K562 (cell line): Measurements from ENCODE around the gene HCN3. TPM values are rescaled to one million over a fixed set of nuclear protein-coding genes. Genes with fewer than 3 reads are reported as not detected.

Source experiments
- KLF1 ChIP-seq: fragments of 450-650 bp; IDR thresholded peaks from 2 replicates; pipeline ENCODE4 v1.6.1; 2016; ENCODE audit warnings: missing genetic modification characterization, missing compliant biosample characterization
- MCM7 ChIP-seq, 2 experiments: fragments of 450-650 bp; IDR thresholded peaks; 2 replicates each; pipeline ENCODE4 v1.6.1; 2016 to 2018
- TAF9B ChIP-seq: fragments of 450-650 bp; IDR thresholded peaks from 2 replicates; pipeline ENCODE4 v1.6.1; 2018; ENCODE audit warnings: mild to moderate bottlenecking; ENCODE audit not compliant: partially characterized antibody
- ZBTB17 ChIP-seq: fragments of 450-650 bp; formaldehyde crosslinking; IDR thresholded peaks from 2 replicates; pipeline ENCODE4 v1.4.0; 2020; ENCODE audit warnings: mild to moderate bottlenecking
- ZNF175 ChIP-seq: fragments of 200-800 bp; sonication (Bioruptor generic); IDR thresholded peaks from 2 replicates; pipeline ENCODE4 v1.6.1; 2016; ENCODE audit warnings: low read depth, mild to moderate bottlenecking, missing genetic modification characterization, missing compliant biosample characterization
- ZNF75A ChIP-seq: fragments of 450-650 bp; formaldehyde crosslinking; IDR thresholded peaks from 2 replicates; pipeline ENCODE4 v1.4.0; 2020; ENCODE audit warnings: mild to moderate bottlenecking
- polyA plus RNA-seq, 8 experiments: library from polyadenylated mRNA; depleted of rRNA in 4 of 8; stranded (reverse) in 5 of 8; unstranded in 3 of 8; fragments of >200 nt; fragmentation: Nextera tagmentation in 2 of 8; fragmentation: Illumina TruSeq in 1 of 8; extraction: Ambion mirVana in 2 of 8; extraction: Trizol in 1 of 8; gene quantifications; 2 replicates each; pipeline versions ENCODE4 v1.2.1 to v1.2.3, GENCODE V29; 2011 to 2014; ENCODE audit warnings: inconsistent platforms in 1 of 8, missing spikeins in 1 of 8
- total RNA-seq, 7 experiments: library from RNA; depleted of rRNA in 6 of 7; stranded (reverse); fragments of >200 nt in 6 of 7; fragmentation: Illumina TruSeq in 2 of 7; extraction: Trizol in 2 of 7; gene quantifications; 2 replicates each; pipeline versions ENCODE4 v1.2.1 to v1.2.3, GENCODE V29; 2011 to 2021; ENCODE audit warnings: low replicate concordance in 1 of 7
- TF ChIP-seq, protein P1 (sequence below): fragments of 450-650 bp; IDR thresholded peaks from 2 replicates; pipeline ENCODE4 v1.6.1; 2016; ENCODE audit warnings: borderline replicate concordance
- TF ChIP-seq, protein P2 (sequence below), 2 experiments: fragments of 450-650 bp; IDR thresholded peaks; 2 replicates each; pipeline ENCODE4 v1.6.1; 2016; ENCODE audit warnings: mild to moderate bottlenecking in 2 of 2, borderline replicate concordance in 1 of 2, low read depth in 1 of 2, moderate library complexity in 1 of 2
- TF ChIP-seq, protein P3 (sequence below): fragments of 450-650 bp; IDR thresholded peaks from 2 replicates; pipeline ENCODE4 v1.6.1; 2014; ENCODE audit warnings: low read depth, mild to moderate bottlenecking, moderate library complexity, borderline replicate concordance

HCN3 gene
- total and polyA plus RNA-seq, 9 of the 15 experiments (the other 6 are each of a cell fraction or from before 2014, with no cell fraction given) = 0.91 to 9.7 (median 3.9) TPM

DNA sequence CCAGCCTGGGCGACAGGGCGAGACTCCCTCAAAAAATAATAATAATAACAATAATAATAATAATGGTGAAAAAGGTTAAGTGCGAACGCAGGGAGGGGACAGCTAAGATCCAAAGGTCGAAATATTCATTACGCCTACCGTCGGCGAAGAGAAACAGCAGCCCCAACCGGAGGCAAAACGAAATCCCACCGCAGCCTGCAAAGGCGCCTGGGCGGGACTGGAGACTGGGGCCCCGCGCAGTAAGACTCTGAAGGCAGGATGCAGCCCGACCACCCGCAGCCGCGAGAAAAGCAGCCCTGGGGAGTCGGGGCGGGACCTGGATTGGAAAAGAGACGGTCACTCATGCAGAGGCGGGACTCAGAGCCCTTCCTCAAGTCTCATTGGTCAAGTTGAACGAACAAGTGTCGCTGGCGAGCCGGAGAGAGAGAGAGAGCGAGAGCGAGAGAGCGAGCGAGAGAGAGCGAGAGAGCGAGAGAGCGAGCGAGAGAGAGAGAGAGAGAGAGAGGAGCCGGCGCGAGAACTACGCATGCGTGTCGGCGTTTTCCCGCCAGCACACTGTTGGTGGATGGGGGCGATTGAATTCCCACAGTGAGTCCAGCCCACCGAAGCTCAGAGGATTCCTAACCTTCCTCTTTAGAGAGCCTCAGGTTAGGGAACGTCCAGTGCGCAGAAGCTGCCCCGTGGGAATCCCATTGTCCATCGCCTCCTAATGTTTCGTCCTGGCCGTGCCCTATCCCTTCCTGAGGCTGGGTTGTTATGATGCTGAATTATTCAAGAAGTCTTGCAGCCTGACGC, 32.7 kb upstream of the HCN3 start (continued):
- TF ChIP-seq, protein P1, sequence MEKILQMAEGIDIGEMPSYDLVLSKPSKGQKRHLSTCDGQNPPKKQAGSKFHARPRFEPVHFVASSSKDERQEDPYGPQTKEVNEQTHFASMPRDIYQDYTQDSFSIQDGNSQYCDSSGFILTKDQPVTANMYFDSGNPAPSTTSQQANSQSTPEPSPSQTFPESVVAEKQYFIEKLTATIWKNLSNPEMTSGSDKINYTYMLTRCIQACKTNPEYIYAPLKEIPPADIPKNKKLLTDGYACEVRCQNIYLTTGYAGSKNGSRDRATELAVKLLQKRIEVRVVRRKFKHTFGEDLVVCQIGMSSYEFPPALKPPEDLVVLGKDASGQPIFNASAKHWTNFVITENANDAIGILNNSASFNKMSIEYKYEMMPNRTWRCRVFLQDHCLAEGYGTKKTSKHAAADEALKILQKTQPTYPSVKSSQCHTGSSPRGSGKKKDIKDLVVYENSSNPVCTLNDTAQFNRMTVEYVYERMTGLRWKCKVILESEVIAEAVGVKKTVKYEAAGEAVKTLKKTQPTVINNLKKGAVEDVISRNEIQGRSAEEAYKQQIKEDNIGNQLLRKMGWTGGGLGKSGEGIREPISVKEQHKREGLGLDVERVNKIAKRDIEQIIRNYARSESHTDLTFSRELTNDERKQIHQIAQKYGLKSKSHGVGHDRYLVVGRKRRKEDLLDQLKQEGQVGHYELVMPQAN = peak; percentile 82
- TF ChIP-seq ZNF175 (CRISPR knock-in tag) (no peak), MCM7 (IDR thresholded peaks at IDR 0.05) (peak; percentile 91 to 95; a peak in 2 of 4 replicates), KLF1 (tag) (0 out of 2 replicates have a peak, but pooled peaks have one; percentile 64), TAF9B (peak; percentile 95), ZBTB17 (CRISPR knock-in tag) (0 out of 2 replicates have a peak, but pooled peaks have one; percentile 54), ZNF75A (no peak)
- TF ChIP-seq, protein P2, sequence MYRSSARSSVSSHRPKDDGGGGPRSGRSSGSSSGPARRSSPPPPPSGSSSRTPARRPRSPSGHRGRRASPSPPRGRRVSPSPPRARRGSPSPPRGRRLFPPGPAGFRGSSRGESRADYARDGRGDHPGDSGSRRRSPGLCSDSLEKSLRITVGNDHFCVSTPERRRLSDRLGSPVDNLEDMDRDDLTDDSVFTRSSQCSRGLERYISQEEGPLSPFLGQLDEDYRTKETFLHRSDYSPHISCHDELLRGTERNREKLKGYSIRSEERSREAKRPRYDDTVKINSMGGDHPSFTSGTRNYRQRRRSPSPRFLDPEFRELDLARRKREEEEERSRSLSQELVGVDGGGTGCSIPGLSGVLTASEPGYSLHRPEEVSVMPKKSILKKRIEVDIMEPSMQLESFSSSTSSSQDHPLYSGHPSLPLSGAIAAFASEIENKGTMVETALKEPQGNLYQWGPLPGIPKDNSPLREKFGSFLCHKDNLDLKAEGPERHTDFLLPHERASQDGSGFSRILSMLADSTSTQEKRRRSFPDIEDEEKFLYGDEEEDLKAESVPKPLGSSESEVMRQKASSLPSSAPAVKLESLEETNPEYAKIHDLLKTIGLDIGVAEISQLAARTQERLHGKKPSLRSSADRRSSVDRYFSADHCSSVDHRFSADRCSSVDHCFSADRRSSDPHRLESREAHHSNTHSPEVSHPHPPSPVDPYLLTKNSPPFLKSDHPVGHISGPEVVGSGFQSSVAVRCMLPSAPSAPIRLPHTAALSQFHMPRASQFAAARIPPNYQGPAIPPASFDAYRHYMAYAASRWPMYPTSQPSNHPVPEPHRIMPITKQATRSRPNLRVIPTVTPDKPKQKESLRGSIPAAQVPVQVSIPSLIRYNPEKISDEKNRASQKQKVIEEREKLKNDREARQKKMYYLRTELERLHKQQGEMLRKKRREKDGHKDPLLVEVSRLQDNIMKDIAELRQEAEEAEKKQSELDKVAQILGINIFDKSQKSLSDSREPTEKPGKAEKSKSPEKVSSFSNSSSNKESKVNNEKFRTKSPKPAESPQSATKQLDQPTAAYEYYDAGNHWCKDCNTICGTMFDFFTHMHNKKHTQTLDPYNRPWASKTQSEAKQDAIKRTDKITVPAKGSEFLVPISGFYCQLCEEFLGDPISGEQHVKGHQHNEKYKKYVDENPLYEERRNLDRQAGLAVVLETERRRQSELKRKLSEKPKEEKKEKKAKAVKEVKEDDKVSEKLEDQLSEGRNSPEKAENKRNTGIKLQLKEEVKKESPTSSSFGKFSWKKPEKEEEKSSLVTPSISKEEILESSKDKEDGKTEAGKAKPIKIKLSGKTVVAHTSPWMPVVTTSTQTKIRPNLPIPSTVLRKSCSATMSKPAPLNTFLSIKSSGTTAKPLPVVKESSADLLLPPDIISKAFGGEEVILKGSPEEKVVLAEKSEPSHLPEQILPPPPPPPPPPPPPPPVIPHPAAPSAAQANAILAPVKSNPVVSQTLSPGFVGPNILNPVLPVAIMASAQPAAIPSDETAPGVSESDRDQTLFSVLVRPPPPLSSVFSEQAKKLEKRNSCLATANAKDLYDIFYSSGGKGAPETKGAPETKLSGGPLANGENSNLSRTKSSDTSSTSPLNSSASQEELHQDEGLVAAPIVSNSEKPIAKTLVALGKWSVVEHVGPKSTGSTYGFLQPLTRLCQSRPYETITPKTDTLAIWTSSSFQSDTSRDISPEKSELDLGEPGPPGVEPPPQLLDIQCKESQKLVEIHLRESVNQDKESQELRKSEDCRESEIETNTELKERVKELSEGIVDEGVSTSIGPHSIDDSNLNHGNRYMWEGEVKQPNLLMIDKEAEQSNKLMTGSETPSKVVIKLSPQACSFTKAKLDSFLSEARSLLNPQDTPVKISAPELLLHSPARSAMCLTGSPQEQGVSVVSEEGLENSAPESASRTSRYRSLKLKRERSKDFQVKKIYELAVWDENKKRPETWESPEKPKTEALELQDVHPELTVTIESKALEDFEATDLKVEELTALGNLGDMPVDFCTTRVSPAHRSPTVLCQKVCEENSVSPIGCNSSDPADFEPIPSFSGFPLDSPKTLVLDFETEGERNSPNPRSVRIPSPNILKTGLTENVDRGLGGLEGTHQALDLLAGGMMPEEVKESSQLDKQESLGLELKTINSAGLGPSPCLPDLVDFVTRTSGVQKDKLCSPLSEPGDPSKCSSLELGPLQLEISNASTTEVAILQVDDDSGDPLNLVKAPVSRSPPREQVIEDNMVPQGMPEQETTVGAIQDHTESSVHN (IDR thresholded peaks at IDR 0.05; ENCODE audit: borderline replicate concordance in 1 of 2, low read depth in 1 of 2) = peak in 1 of 2 experiments; percentile 88; a peak in 2 of 4 replicates
- TF ChIP-seq, protein P3, sequence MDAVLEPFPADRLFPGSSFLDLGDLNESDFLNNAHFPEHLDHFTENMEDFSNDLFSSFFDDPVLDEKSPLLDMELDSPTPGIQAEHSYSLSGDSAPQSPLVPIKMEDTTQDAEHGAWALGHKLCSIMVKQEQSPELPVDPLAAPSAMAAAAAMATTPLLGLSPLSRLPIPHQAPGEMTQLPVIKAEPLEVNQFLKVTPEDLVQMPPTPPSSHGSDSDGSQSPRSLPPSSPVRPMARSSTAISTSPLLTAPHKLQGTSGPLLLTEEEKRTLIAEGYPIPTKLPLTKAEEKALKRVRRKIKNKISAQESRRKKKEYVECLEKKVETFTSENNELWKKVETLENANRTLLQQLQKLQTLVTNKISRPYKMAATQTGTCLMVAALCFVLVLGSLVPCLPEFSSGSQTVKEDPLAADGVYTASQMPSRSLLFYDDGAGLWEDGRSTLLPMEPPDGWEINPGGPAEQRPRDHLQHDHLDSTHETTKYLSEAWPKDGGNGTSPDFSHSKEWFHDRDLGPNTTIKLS = peak; percentile 82; the same call in 1 of the 2 replicates
